Endothelial cell of umbilical vein (primary cell): ENCODE results near the gene MAN1A1. TPM values are rescaled to one million over a fixed set of nuclear protein-coding genes. Genes with fewer than 3 reads are reported as not detected.

ENCODE experiments used
- BruUV-seq: library from RNA; stranded (reverse); fragments of 400-500 nt; replicated peaks from 2 replicates; lab custom pipeline; 2021; lab: Mats Ljungman, UMichigan
- CTCF ChIA-PET: fragments of 300-600, 350-600 bp; sonication (Branson Sonifier 250); formaldehyde crosslinking; loops from one replicate; lab custom pipeline; 2021; ENCODE audit warnings: antibody characterized with exemption, inconsistent platforms; lab: Charles Lee
- POLR2A ChIA-PET: fragments of 300-600, 350-600 bp; sonication (Branson Sonifier 250); formaldehyde crosslinking; loops from one replicate; lab custom pipeline; 2021; ENCODE audit warnings: antibody characterized with exemption, inconsistent platforms; lab: Charles Lee
- DNase-seq: peaks from one replicate; pipeline ENCODE4 v3.0.0-alpha.2; 2011; ENCODE audit warnings: low read depth, low spot score
- FAIRE-seq: peaks from 2 replicates; lab custom pipeline; 2011; peaks lifted over from hg19 to GRCh38; lab: Jason Lieb, UNC
- H2AFZ ChIP-seq: 2 replicates; pipeline ENCODE4 v1.6.0; 2012; ENCODE audit warnings: low read depth, low read length, control low read depth, inconsistent platforms
- H3K27ac ChIP-seq: 2 replicates; pipeline ENCODE4 v1.5.1; 2011; ENCODE audit warnings: low read depth, mild to moderate bottlenecking, control low read depth, low read length, moderate library complexity; ENCODE audit not compliant: insufficient read depth
- H3K27me3 ChIP-seq, 2 experiments: 2 replicates each; pipeline versions ENCODE4 v1.6.0 to v1.6.1; 2011; ENCODE audit warnings: low read length in 2 of 2, mixed read lengths in 1 of 2; ENCODE audit not compliant: control insufficient read depth in 2 of 2, insufficient read depth in 2 of 2
- H3K36me3 ChIP-seq, 2 experiments: 2 replicates in 1 of 2; 3 replicates in 1 of 2; pipeline ENCODE4 v1.5.1; 2011; ENCODE audit warnings: low read length in 2 of 2, mild to moderate bottlenecking in 1 of 2, moderate library complexity in 1 of 2; ENCODE audit not compliant: control insufficient read depth in 2 of 2, insufficient read depth in 2 of 2; ENCODE audit errors: extremely low read depth in 1 of 2
- H3K4me1 ChIP-seq: 3 replicates; pipeline ENCODE4 v1.5.1; 2011; ENCODE audit warnings: mild to moderate bottlenecking, low read length; ENCODE audit not compliant: control insufficient read depth, insufficient read depth; ENCODE audit errors: extremely low read depth
- H3K4me2 ChIP-seq: 2 replicates; pipeline ENCODE4 v1.6.1; 2011; ENCODE audit warnings: low read length, control low read depth, mixed read lengths; ENCODE audit not compliant: insufficient read depth
- H3K4me3 ChIP-seq, 3 experiments: fragments of 200-600 bp in 1 of 3; sonication (generic), shearing (Covaris generic) in 1 of 3; replicated peaks in 1 of 3; 2 replicates each; pipeline ENCODE4 v1.5.1; 2011 to 2016; ENCODE audit warnings: control low read depth in 3 of 3, low read length in 3 of 3, mild to moderate bottlenecking in 2 of 3, inconsistent platforms in 1 of 3, low read depth in 1 of 3, moderate library complexity in 1 of 3; ENCODE audit not compliant: insufficient read depth in 1 of 3
- H3K79me2 ChIP-seq: 2 replicates; pipeline ENCODE4 v1.6.0; 2012; ENCODE audit warnings: low read length, inconsistent platforms; ENCODE audit not compliant: control insufficient read depth, insufficient read depth
- H3K9ac ChIP-seq: replicated peaks from 2 replicates; pipeline ENCODE3; 2011; ENCODE audit warnings: low read length, control low read depth; ENCODE audit not compliant: insufficient read depth; ENCODE audit errors: extremely low read depth
- H3K9me1 ChIP-seq: replicated peaks from 3 replicates; pipeline ENCODE4 v1.6.0; 2011; ENCODE audit warnings: mild to moderate bottlenecking, low read length; ENCODE audit not compliant: control insufficient read depth, insufficient read depth; ENCODE audit errors: extremely low read depth
- H3K9me3 ChIP-seq: replicated peaks from 2 replicates; pipeline ENCODE4 v1.5.1; 2012; ENCODE audit warnings: low read length, inconsistent platforms; ENCODE audit not compliant: control insufficient read depth, insufficient read depth
- H4K20me1 ChIP-seq: replicated peaks from 2 replicates; pipeline ENCODE3; 2011; ENCODE audit warnings: mild to moderate bottlenecking, low read length; ENCODE audit not compliant: control insufficient read depth, insufficient read depth; ENCODE audit errors: extremely low read depth
- EZH2 ChIP-seq: IDR thresholded peaks from 2 replicates; pipeline ENCODE4 v1.6.1; 2012; ENCODE audit warnings: borderline replicate concordance, low read depth, mild to moderate bottlenecking, moderate library complexity, low read length, inconsistent platforms; ENCODE audit not compliant: severe bottlenecking
- FOS ChIP-seq: IDR thresholded peaks from 2 replicates; pipeline ENCODE4 v1.6.1; 2011; ENCODE audit warnings: mild to moderate bottlenecking, low read length, moderate library complexity, borderline replicate concordance; ENCODE audit not compliant: insufficient read depth
- GATA2 ChIP-seq: IDR thresholded peaks from 2 replicates; pipeline ENCODE4 v1.7.0; 2011; ENCODE audit warnings: low read depth, mild to moderate bottlenecking, moderate library complexity, mixed read lengths, low read length; ENCODE audit not compliant: insufficient read length, insufficient read depth
- JUN ChIP-seq: IDR thresholded peaks from 2 replicates; pipeline ENCODE4 v1.6.1; 2011; ENCODE audit warnings: borderline replicate concordance, low read depth; ENCODE audit not compliant: insufficient read length, insufficient read depth
- MAX ChIP-seq: IDR thresholded peaks from 2 replicates; pipeline ENCODE4 v1.6.1; 2011; ENCODE audit not compliant: insufficient read depth, insufficient read length
- MYC ChIP-seq: IDR thresholded peaks from one replicate; pipeline ENCODE4 v1.6.1; 2011; ENCODE audit warnings: mild to moderate bottlenecking, low read depth, low read length
- POLR2A ChIP-seq: IDR thresholded peaks from 2 replicates; pipeline ENCODE4 v1.6.1; 2012; ENCODE audit warnings: low read depth, mild to moderate bottlenecking, control low read depth, low read length
- POLR2AphosphoS5 ChIP-seq: IDR thresholded peaks from 2 replicates; pipeline ENCODE4 v1.6.1; 2012; ENCODE audit warnings: low read depth, mild to moderate bottlenecking, control low read depth, low read length, moderate library complexity; ENCODE audit not compliant: insufficient read depth
- dilution Hi-C: fragments of 300-500 bp; cut with MboI; formaldehyde crosslinking; loops from one replicate; pipeline ENCODE4 v1.15.0; 2019; ENCODE audit warnings: low sequenced_read_pairs; ENCODE audit not compliant: extremely low pct_ligation_motif_present
- intact Hi-C: fragments of 100-400 bp; cut with micrococcal nuclease; formaldehyde crosslinking; loops from one replicate; pipeline ENCODE4 v1.10.0; 2022
- polyA plus RNA-seq, 4 experiments: library from polyadenylated mRNA; depleted of rRNA in 3 of 4; stranded (reverse) in 3 of 4; unstranded in 1 of 4; fragments of >200 nt; gene quantifications; 2 replicates each; pipeline versions ENCODE4 v1.2.1 to v1.2.3, GENCODE V29; 2011 to 2012; ENCODE audit warnings: missing spikeins in 1 of 4
- total RNA-seq: library from RNA; stranded (reverse); gene quantifications from 2 replicates; pipeline ENCODE4 v1.2.3, GENCODE V29; 2021
- TF ChIP-seq, protein P1 (sequence below), 2 donors: IDR thresholded peaks; 1 replicate in 1 of 2; 2 replicates in 1 of 2; pipeline ENCODE4 v1.5.1; 2011; ENCODE audit warnings: low read length in 2 of 2, mild to moderate bottlenecking in 2 of 2, moderate library complexity in 2 of 2, control low read depth in 1 of 2, inconsistent platforms in 1 of 2, low read depth in 1 of 2; ENCODE audit not compliant: insufficient read depth in 1 of 2; ENCODE audit errors: extremely low read depth in 1 of 2

The MAN1A1 gene
- total and polyA plus RNA-seq, 2 donors (not counting 3 experiments of a cell fraction or from before 2014, with no cell fraction given) = 3.3 to 12.9 TPM

DNA sequence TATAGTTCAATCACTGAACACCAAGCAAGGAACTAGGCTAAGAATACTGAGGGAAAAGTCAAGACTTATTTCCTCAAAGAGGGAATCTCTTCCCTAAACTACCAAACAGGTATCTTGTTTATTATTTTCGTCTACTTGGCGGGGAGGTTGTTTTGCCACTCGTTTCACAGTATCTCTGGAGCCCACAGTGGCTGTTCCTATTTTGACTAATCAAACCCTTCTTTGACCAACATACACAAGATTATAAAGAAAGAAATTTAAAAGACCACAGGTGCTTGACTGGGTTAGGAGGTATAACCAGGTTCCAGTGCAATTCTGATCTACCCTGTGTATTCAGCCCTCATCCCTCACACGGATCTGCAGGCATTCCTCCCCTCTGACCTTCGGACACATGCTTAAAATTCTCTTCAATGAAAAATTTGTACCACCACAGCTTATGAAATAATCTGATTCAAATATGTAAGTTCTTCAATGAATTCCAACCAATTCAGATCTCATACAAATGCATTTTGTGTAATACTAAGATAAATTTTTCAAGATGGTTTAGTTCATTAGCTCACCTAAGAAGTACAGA, 5.9 kb downstream of the MAN1A1 start:
- no peak for FAIRE-seq
- peaks cover 6% of the 10 kb centered on the region for H3K4me1 ChIP-seq
- H3K79me2 ChIP-seq = no peaks in the 10 kb centered on the region
- H4K20me1 ChIP-seq = no peaks in the 10 kb centered on the region
- H3K9ac ChIP-seq = no peak overlapping the region
- H3K9me1 ChIP-seq = no peaks in the 10 kb centered on the region
- TF ChIP-seq JUN (no peak), MYC (no peak), FOS (no peak), MAX (no peak), POLR2AphosphoS5 (no peak), EZH2 (no peak), GATA2 (no peak), POLR2A (no peak)
- TF ChIP-seq, protein P1, sequence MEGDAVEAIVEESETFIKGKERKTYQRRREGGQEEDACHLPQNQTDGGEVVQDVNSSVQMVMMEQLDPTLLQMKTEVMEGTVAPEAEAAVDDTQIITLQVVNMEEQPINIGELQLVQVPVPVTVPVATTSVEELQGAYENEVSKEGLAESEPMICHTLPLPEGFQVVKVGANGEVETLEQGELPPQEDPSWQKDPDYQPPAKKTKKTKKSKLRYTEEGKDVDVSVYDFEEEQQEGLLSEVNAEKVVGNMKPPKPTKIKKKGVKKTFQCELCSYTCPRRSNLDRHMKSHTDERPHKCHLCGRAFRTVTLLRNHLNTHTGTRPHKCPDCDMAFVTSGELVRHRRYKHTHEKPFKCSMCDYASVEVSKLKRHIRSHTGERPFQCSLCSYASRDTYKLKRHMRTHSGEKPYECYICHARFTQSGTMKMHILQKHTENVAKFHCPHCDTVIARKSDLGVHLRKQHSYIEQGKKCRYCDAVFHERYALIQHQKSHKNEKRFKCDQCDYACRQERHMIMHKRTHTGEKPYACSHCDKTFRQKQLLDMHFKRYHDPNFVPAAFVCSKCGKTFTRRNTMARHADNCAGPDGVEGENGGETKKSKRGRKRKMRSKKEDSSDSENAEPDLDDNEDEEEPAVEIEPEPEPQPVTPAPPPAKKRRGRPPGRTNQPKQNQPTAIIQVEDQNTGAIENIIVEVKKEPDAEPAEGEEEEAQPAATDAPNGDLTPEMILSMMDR (IDR thresholded peaks at IDR 0.05; ENCODE audit: extremely low read depth in 1 of 2, insufficient read depth in 1 of 2, low read depth in 1 of 2, low read length in 2 of 2) = no peak
- ChIA-PET CTCF (no interaction called here), POLR2A (no interaction called here)
- no peak for DNase-seq
- H3K9me3 ChIP-seq = no peaks in the 10 kb centered on the region
- intact Hi-C loops = loop anchor here (10.0 kb wide), 1 partner anchor 409 kb away; the partner anchor contains the start of gene MCM9
- H3K27ac ChIP-seq = no peak overlapping the region
- H3K27me3 ChIP-seq = no peaks in the 10 kb centered on the region
- no peak overlapping the region for H2AFZ ChIP-seq
- no TSS peak for BruUV-seq
- dilution Hi-C loops = no loop called here
- H3K36me3 ChIP-seq = no peaks in the 10 kb centered on the region
- H3K4me3 ChIP-seq = no peak overlapping the region
- H3K4me2 ChIP-seq = no peak overlapping the region
